Measurements from ENCODE around the gene AKAP10. TPM values are rescaled to one million over a fixed set of nuclear protein-coding genes. Genes with fewer than 3 reads are reported as not detected.
"Not testable (repeated sequence)": the region's sequence is repeated elsewhere in the genome, so short reads cannot be mapped to it uniquely, and the experiment has no call there.

AKAP10 gene
- total RNA-seq, 4 donors from 2014 or later: 16.9 to 26.7 (median 21.3) TPM

DNA sequence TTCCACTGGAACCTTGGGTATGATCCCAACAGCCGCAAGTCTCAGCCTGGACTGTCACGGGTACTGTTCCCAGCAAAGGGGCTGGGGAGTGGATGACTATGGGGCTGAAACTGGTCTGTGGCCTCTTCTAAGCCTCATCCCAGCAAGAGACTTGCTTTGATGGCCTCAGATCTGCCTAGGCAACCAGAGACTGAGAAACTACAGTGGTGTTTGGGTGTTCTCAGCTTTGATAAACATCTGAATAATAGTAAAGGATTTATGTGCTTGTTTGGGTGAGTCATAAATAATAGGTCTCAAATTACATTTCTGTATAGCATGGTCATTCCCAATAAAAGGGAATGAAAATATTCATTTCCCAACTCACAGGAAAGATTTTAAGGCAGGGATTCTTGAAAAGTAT is 79.7 kb downstream of the AKAP10 start:
- no peak for DNase-seq (ENCODE audit: low spot score in 2 of 2)
- Histone ChIP-seq H3K9me3 (no peaks in the 10 kb centered on the region), H3K27ac (no peak overlapping the region), H3K36me3 (peaks cover 13% of the 10 kb centered on the region), H3K4me1 (peaks cover 13% of the 10 kb centered on the region), H3K27me3 (no peaks in the 10 kb centered on the region), H3K4me3 (no peak overlapping the region)
- WGBS: 20% methylated on average over 2 of the region's 2 CpGs
- TF ChIP-seq POLR2AphosphoS5 (IDR thresholded peaks at IDR 0.05) (no peak), POLR2A (IDR thresholded peaks at IDR 0.05) (no peak)
- TF ChIP-seq, protein P1, sequence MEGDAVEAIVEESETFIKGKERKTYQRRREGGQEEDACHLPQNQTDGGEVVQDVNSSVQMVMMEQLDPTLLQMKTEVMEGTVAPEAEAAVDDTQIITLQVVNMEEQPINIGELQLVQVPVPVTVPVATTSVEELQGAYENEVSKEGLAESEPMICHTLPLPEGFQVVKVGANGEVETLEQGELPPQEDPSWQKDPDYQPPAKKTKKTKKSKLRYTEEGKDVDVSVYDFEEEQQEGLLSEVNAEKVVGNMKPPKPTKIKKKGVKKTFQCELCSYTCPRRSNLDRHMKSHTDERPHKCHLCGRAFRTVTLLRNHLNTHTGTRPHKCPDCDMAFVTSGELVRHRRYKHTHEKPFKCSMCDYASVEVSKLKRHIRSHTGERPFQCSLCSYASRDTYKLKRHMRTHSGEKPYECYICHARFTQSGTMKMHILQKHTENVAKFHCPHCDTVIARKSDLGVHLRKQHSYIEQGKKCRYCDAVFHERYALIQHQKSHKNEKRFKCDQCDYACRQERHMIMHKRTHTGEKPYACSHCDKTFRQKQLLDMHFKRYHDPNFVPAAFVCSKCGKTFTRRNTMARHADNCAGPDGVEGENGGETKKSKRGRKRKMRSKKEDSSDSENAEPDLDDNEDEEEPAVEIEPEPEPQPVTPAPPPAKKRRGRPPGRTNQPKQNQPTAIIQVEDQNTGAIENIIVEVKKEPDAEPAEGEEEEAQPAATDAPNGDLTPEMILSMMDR (IDR thresholded peaks at IDR 0.05): no peak

DNA sequence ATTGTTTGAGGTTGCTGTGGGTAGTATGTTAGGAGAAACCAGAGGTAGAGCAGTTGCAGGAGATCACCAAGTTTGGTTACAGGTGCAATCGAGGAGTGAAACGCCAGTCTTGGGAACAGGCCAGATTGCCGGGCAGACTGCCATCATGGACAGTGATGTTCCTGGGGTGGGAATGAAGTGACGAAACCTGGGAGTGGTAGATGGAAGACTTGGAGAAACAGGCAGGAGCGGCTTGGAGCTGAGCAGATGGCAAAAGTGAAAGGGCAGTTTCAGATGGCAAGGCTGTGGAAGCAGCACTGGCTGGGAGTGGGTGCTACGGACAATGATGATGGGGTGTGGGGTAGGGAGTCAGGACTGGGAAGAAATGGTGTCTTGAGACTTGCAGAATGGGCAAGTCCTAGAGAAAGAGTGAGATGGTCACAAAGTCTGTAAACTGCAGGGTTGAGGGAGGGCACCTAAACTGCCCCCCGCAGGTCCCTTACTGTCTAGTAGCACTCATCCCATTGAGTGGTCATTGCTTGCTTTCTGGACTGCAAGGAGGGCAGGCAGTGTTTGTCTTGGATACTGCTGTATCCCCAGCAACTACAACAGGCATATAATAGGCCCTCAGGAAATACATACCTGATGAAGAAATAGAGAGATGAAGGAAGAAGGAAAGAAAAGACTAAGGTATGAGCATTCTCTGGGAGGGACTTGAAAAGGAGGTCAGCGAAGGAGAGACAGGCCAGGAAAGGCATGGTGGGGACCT is 80.4 kb downstream of the AKAP10 start:
- WGBS: 55% methylated on average over 8 of the region's 8 CpGs
- no peak for DNase-seq (ENCODE audit: low spot score in 2 of 2)
- Histone ChIP-seq H3K9me3 (no peaks in the 10 kb centered on the region), H3K4me3 (no peak overlapping the region), H3K27me3 (no peaks in the 10 kb centered on the region), H3K36me3 (peaks cover 10% of the 10 kb centered on the region), H3K27ac (no peak overlapping the region), H3K4me1 (peaks cover 13% of the 10 kb centered on the region)
- TF ChIP-seq, protein P1 (IDR thresholded peaks at IDR 0.05): no peak
- TF ChIP-seq POLR2AphosphoS5 (IDR thresholded peaks at IDR 0.05) (no peak), EP300 (IDR thresholded peaks at IDR 0.05) (no peak), POLR2A (IDR thresholded peaks at IDR 0.05) (no peak)

DNA sequence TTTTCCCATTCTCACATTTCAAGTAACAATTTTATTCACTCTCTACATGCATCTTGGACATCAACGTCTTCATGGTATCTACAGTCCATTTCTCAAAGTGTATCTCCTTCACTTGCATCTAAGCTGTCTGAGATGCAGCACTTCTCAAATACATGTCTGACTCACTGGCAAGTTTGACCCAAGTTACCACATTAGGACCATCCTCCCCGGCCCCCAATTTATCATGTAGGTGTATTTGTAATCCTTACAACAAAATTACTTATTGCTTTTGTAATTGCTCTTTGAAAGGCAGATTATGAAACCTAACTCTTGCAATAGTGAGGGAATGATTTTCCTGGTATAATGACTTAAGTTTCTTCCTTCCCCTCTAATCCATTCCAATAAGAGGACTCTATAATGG is 80.9 kb downstream of the AKAP10 start:
- H3K27ac ChIP-seq: no peak overlapping the region
- 80% methylated on average over 2 of the region's 2 CpGs for WGBS
- TF ChIP-seq POLR2AphosphoS5 (IDR thresholded peaks at IDR 0.05) (no peak), EP300 (IDR thresholded peaks at IDR 0.05) (no peak), POLR2A (IDR thresholded peaks at IDR 0.05) (no peak)
- TF ChIP-seq, protein P1 (IDR thresholded peaks at IDR 0.05): no peak
- no peak overlapping the region for H3K4me3 ChIP-seq
- no peak for DNase-seq (ENCODE audit: low spot score in 2 of 2)
- peaks cover 13% of the 10 kb centered on the region for H3K4me1 ChIP-seq
- H3K27me3 ChIP-seq: no peaks in the 10 kb centered on the region
- no peaks in the 10 kb centered on the region for H3K9me3 ChIP-seq
- peaks cover 10% of the 10 kb centered on the region for H3K36me3 ChIP-seq

DNA sequence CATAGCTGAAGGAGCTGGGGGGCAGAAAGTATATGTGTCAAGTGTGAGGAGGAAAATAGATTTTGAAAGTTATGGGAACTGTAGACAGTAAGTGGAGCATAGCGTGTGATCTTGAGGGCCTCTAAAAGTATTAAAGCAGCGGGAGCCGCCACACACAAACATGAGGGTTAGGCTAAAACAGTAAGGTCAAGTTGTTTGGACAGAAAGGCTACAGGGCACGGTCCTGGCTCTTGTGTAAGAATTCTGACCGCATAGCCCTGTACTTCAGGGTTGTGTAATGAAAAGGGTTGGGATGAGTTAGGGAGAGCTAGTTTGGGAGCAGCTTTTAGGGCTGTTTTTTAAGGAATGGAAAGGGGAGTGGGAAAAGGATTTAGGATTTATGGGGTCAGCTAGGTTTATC is 87.1 kb downstream of the AKAP10 start:
- 91% methylated on average over 5 of the region's 5 CpGs for WGBS
- not testable (repeated sequence) for H3K4me1 ChIP-seq; H3K4me3 ChIP-seq; H3K27ac ChIP-seq; DNase-seq (ENCODE audit: low spot score in 2 of 2); H3K9me3 ChIP-seq; H3K36me3 ChIP-seq; H3K27me3 ChIP-seq

DNA sequence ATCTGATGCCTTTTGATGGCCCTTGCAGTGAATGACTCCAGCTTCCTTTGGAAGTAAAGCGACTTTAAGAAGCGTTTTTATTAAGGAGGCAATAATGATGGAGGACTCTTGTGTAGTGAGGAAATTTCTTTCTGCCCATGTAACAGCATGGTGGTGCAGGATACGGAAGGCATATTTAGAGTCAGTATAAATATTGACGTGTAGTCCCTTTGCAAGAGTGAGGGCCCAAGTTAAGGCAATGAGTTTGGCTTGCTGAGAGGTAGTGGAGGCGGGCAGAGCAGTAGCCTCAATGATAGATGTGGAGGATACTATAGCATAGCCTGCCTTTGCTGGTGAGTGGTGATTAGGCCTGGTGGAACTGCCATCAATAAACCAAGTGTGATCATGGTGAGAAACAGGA is 87.6 kb downstream of the AKAP10 start:
- 96% methylated on average over 5 of the region's 5 CpGs for WGBS
- not testable (repeated sequence) for H3K27ac ChIP-seq, H3K4me1 ChIP-seq

DNA sequence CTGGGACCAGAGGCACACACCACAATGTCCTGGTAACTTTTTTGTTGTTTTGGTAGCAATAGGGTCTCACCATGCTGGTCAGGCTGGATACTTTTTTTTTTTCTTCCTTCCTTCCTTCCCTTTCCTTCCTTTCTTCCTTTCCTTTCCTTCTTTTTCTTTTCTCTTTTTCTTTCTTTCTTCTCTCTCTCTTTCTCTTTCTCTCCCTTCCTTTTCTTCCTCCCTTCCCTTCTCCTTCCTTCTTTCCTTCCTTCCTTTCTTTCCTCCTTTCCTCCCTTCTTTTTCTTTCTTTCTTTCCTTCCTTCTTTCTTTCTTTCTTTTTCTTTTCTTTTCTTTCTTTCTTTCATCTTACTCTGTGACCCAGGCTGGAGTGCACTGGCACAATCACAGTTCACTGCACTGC is 91.5 kb downstream of the AKAP10 start:
- H3K4me1 ChIP-seq: no peaks in the 10 kb centered on the region
- H3K4me3 ChIP-seq: no peak overlapping the region
- H3K27me3 ChIP-seq: no peaks in the 10 kb centered on the region
- no peaks in the 10 kb centered on the region for H3K36me3 ChIP-seq
- no peak for DNase-seq (ENCODE audit: low spot score in 2 of 2)
- no peaks in the 10 kb centered on the region for H3K9me3 ChIP-seq
- TF ChIP-seq, protein P1 (IDR thresholded peaks at IDR 0.05): no peak
- TF ChIP-seq POLR2AphosphoS5 (IDR thresholded peaks at IDR 0.05): no peak
- no peak overlapping the region for H3K27ac ChIP-seq

More for the DNA sequence above, 87.6 kb downstream of the AKAP10 start:
- not testable (repeated sequence) for H3K36me3 ChIP-seq; DNase-seq (ENCODE audit: low spot score in 2 of 2); H3K27me3 ChIP-seq; H3K9me3 ChIP-seq; H3K4me3 ChIP-seq

All from suprapubic skin (tissue), 4 donors.